Pancreas (tissue), 10 donors: ENCODE measurements around the gene MBTPS1. TPM values are rescaled to one million over a fixed set of nuclear protein-coding genes. Genes with fewer than 3 reads are reported as not detected.

Source experiments
- ATAC-seq, 4 donors: fragments of 200-7000 bp; cut with Tn5 transposase; one replicate each; pipeline versions ENCODE4 v1.8.0 to v1.9.1; 2020; ENCODE audit warnings: mild to moderate bottlenecking in 4 of 4, moderate library complexity in 4 of 4
- DNase-seq, 6 donors: peaks; one replicate each; pipeline ENCODE4 v3.0.0-alpha.2; 2020
- FAIRE-seq: peaks from 2 replicates; lab custom pipeline; 2012; peaks lifted over from hg19 to GRCh38; lab: Jason Lieb, UNC
- H3K27ac ChIP-seq, 4 donors: fragments of 200-600 bp; sonication (generic); 1 replicate in 3 of 4; 2 replicates in 1 of 4; pipeline versions ENCODE4 v1.5.0 to v1.8.0; 2020
- H3K27me3 ChIP-seq, 4 donors: fragments of 200-600 bp; one replicate each; pipeline ENCODE4 v1.8.0; 2021
- H3K36me3 ChIP-seq, 3 donors: fragments of 200-600 bp; sonication (generic) in 1 of 3; one replicate each; pipeline versions ENCODE4 v1.5.0 to v1.8.0; 2020 to 2021
- H3K4me1 ChIP-seq, 3 donors: fragments of 200-600 bp; one replicate each; pipeline ENCODE4 v1.8.0; 2021
- H3K4me3 ChIP-seq, 4 donors: fragments of 200-600 bp; sonication (generic) in 2 of 4; one replicate each; pipeline versions ENCODE4 v1.5.0 to v1.8.0; 2020 to 2021
- H3K9me3 ChIP-seq, 4 donors: fragments of 200-600 bp; one replicate each; pipeline ENCODE4 v1.8.0; 2021
- CTCF ChIP-seq, 4 donors: fragments of 200-600 bp; sonication (generic) in 3 of 4; IDR thresholded peaks; one replicate each; pipeline versions ENCODE4 v1.5.0 to v1.8.0; 2021; ENCODE audit warnings: antibody characterized with exemption in 4 of 4
- WGBS, 2 donors: extraction: QIAGEN DNeasy Blood & Tissue Kit; methylation state at CpG; one replicate each; pipeline ENCODE4 v1.1.7; 2013; 5-methylcytosine and 5-hydroxymethylcytosine counted together
- intact Hi-C, 3 donors: fragments of 100-400 bp; cut with DNase I; formaldehyde crosslinking; loops; one replicate each; pipeline versions ENCODE4 v1.11.1 to v1.14.2; 2022
- polyA plus RNA-seq, 2 donors: library from polyadenylated mRNA; stranded (reverse); fragments of 200-250 nt; gene quantifications; one replicate each; pipeline ENCODE4 v1.2.3, GENCODE V29; 2013
- total RNA-seq, 6 donors: library from RNA; stranded (reverse); fragmentation: NEBNext Ultra II Directional in 4 of 6; extraction: Animal tissue kit (Norgen Biotek cat#: 25700) in 4 of 6; gene quantifications; one replicate each; pipeline versions ENCODE4 v1.2.1 to v1.2.4, GENCODE V29; 2021 to 2023
- donor health status: healthy with polysubstance abuse.
- donor health status: DM: no; HTN: no; CAD: no; lungs with moderate emphysema.
- donor health status: DM: no; HTN: no; CAD: no.
- donor health status: control.
- donor health status: control.
- donor health status: Bipolar disorder and iron deficiency.
- donor health status: DM: yes; HTN: yes; CAD: no.
- donor health status: DM: no; HTN: no; CAD: no.
- donor health status: DM: no; HTN: no; CAD: no.
- donor health status: DM: yes; HTN: yes; CAD: no.

MBTPS1 gene
- total and polyA plus RNA-seq, 8 donors = 32.8 to 56.8 (median 43.2) TPM

- 29 to 40% methylated on average over 5 of the region's 5 CpGs for WGBS, 2 donors
- Histone ChIP-seq H3K4me1 (peaks cover 6 to 8% (median 7%) of the 10 kb centered on the region in 3 donors), H3K9me3 (no peaks in the 10 kb centered on the region), H3K36me3 (peaks cover 0 to 69% (median 28%) of the 10 kb centered on the region in 3 donors), H3K4me3 (no peak overlapping the region), H3K27me3 (no peaks in the 10 kb centered on the region), H3K27ac (peak overlapping the region in 3 of 4 donors; percentile 16 to 61 (median 61))
- peak in 4 of 6 donors; percentile 47 to 67 (median 58) for DNase-seq
- TF ChIP-seq CTCF (IDR thresholded peaks at IDR 0.05) = no peak
- FAIRE-seq = no peak
- intact Hi-C loops = loop anchor here in 1 of 3 donors (10.0 kb wide), 1 partner anchor 231 kb away; no protein-coding TSS in a partner anchor
- peak; percentile 63 to 79 (median 73) for ATAC-seq
Measured at GRCh38 chr16:84055366-84055765, 61.4 kb downstream of the MBTPS1 start.

- no peak overlapping the region for H3K4me3 ChIP-seq
- peaks cover 0 to 64% (median 26%) of the 10 kb centered on the region in 3 donors for H3K36me3 ChIP-seq
- no peak for TF ChIP-seq CTCF (IDR thresholded peaks at IDR 0.05)
- H3K27me3 ChIP-seq = no peaks in the 10 kb centered on the region
- ATAC-seq (no peak), DNase-seq (peak in 2 of 6 donors; percentile 17 to 49), FAIRE-seq (no peak)
- intact Hi-C loops = loop anchor here in 1 of 3 donors (10.0 kb wide), 1 partner anchor 230 kb away; no protein-coding TSS in a partner anchor
- peak overlapping the region in 3 of 4 donors; percentile 16 to 61 (median 61) for H3K27ac ChIP-seq
- H3K4me1 ChIP-seq = peaks cover 6 to 8% (median 7%) of the 10 kb centered on the region in 3 donors
- 75 to 83% methylated on average over 13 of the region's 13 CpGs for WGBS, 2 donors
- no peaks in the 10 kb centered on the region for H3K9me3 ChIP-seq
Measured at GRCh38 chr16:84054916-84055315, 61.8 kb downstream of the MBTPS1 start.

GRCh38 chr16:84054271-84054670 is 62.5 kb downstream of the MBTPS1 start:
- Histone ChIP-seq H3K27me3 (no peaks in the 10 kb centered on the region), H3K9me3 (no peaks in the 10 kb centered on the region), H3K4me1 (peaks cover 6 to 11% (median 8%) of the 10 kb centered on the region in 3 donors), H3K27ac (peak overlapping the region in 1 of 4 donors; percentile 61), H3K4me3 (no peak overlapping the region), H3K36me3 (peaks cover 0 to 58% (median 22%) of the 10 kb centered on the region in 3 donors)
- ATAC-seq (no peak), DNase-seq (peak in 2 of 6 donors; percentile 11 to 48), FAIRE-seq (no peak)
- intact Hi-C loops = loop anchor here in 1 of 3 donors (10.0 kb wide), 1 partner anchor 229 kb away; no protein-coding TSS in a partner anchor
- TF ChIP-seq CTCF (IDR thresholded peaks at IDR 0.05) = no peak
- 95 to 98% methylated on average over 16 of the region's 16 CpGs for WGBS, 2 donors

- no peak for TF ChIP-seq CTCF (IDR thresholded peaks at IDR 0.05)
- Histone ChIP-seq H3K9me3 (no peaks in the 10 kb centered on the region), H3K36me3 (peaks cover 0 to 47% (median 15%) of the 10 kb centered on the region in 3 donors), H3K4me1 (peaks cover 10 to 19% (median 18%) of the 10 kb centered on the region in 3 donors), H3K27me3 (no peaks in the 10 kb centered on the region), H3K27ac (no peak overlapping the region), H3K4me3 (no peak overlapping the region)
- no peak for FAIRE-seq
- no peak for ATAC-seq
- WGBS, 2 donors = 86 to 93% methylated on average over 13 of the region's 13 CpGs
- DNase-seq = peak in 1 of 6 donors; percentile 28
- intact Hi-C loops = loop anchor here in 1 of 3 donors (10.0 kb wide), 1 partner anchor 228 kb away; no protein-coding TSS in a partner anchor
Measured at GRCh38 chr16:84053237-84053636, 63.5 kb downstream of the MBTPS1 start.
